Measurements from ENCODE around the gene MIA.

MIA gene

DNA sequence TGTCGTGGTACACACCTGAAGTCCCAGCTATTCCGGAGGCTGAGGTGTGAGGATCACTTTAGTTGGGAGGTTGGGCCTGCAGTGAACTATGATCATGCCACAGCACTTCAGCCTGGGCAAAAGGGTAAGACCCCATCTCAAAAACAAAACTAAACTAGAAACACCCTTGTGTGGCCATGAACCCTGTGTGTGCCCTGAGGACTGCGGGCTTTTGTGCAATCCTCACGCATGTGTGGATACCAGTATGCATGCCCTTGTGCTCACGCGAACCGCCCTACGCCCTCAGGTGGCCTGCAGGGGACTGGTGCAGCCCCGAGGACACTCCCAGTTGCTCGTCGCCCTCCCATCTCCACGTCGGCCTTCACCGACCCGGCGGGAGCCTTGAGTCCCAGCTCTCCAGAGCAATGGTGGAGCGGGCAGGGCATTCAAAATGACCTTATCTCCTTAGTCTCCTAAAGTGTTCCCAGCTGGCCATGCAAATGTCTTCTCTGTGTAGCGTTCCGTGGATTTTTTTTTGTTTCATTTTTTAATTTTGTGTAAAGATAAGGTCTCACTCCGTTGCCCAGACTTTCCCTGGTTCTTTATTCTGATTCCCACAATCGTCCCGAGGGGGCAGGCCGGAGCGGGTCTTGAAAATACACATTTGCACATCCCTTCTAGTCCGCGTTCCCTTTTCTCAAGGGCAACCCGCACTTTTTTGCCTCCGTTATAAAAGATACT lies 22.8 kb downstream of the MIA start (continued):
- TF ChIP-seq, protein P1, sequence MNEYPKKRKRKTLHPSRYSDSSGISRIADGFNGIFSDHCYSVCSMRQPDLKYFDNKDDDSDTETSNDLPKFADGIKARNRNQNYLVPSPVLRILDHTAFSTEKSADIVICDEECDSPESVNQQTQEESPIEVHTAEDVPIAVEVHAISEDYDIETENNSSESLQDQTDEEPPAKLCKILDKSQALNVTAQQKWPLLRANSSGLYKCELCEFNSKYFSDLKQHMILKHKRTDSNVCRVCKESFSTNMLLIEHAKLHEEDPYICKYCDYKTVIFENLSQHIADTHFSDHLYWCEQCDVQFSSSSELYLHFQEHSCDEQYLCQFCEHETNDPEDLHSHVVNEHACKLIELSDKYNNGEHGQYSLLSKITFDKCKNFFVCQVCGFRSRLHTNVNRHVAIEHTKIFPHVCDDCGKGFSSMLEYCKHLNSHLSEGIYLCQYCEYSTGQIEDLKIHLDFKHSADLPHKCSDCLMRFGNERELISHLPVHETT (tag by site-specific recombination; IDR thresholded peaks at IDR 0.05): no peak
- TF ChIP-seq, protein P2, sequence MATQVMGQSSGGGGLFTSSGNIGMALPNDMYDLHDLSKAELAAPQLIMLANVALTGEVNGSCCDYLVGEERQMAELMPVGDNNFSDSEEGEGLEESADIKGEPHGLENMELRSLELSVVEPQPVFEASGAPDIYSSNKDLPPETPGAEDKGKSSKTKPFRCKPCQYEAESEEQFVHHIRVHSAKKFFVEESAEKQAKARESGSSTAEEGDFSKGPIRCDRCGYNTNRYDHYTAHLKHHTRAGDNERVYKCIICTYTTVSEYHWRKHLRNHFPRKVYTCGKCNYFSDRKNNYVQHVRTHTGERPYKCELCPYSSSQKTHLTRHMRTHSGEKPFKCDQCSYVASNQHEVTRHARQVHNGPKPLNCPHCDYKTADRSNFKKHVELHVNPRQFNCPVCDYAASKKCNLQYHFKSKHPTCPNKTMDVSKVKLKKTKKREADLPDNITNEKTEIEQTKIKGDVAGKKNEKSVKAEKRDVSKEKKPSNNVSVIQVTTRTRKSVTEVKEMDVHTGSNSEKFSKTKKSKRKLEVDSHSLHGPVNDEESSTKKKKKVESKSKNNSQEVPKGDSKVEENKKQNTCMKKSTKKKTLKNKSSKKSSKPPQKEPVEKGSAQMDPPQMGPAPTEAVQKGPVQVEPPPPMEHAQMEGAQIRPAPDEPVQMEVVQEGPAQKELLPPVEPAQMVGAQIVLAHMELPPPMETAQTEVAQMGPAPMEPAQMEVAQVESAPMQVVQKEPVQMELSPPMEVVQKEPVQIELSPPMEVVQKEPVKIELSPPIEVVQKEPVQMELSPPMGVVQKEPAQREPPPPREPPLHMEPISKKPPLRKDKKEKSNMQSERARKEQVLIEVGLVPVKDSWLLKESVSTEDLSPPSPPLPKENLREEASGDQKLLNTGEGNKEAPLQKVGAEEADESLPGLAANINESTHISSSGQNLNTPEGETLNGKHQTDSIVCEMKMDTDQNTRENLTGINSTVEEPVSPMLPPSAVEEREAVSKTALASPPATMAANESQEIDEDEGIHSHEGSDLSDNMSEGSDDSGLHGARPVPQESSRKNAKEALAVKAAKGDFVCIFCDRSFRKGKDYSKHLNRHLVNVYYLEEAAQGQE (tag by site-specific recombination; IDR thresholded peaks at IDR 0.05): no peak
- no peak for TF ChIP-seq ZNF214 (tag by site-specific recombination; IDR thresholded peaks at IDR 0.05; ENCODE audit: borderline replicate concordance)
- TF ChIP-seq ZBTB17 (tag by site-specific recombination; IDR thresholded peaks at IDR 0.05): peak; percentile 95
- no peak for TF ChIP-seq ZNF114 (tag by site-specific recombination; IDR thresholded peaks at IDR 0.05)
- TF ChIP-seq, protein P3, sequence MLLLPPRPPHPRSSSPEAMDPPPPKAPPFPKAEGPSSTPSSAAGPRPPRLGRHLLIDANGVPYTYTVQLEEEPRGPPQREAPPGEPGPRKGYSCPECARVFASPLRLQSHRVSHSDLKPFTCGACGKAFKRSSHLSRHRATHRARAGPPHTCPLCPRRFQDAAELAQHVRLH (tag by site-specific recombination; IDR thresholded peaks at IDR 0.05): peak; percentile 30; the same call in 1 of the 2 replicates
- TF ChIP-seq, protein P4, sequence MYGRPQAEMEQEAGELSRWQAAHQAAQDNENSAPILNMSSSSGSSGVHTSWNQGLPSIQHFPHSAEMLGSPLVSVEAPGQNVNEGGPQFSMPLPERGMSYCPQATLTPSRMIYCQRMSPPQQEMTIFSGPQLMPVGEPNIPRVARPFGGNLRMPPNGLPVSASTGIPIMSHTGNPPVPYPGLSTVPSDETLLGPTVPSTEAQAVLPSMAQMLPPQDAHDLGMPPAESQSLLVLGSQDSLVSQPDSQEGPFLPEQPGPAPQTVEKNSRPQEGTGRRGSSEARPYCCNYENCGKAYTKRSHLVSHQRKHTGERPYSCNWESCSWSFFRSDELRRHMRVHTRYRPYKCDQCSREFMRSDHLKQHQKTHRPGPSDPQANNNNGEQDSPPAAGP (tag by site-specific recombination; IDR thresholded peaks at IDR 0.05): peak; percentile 22; the same call in 1 of the 2 replicates
- TF ChIP-seq ZBTB20 (tag by site-specific recombination; IDR thresholded peaks at IDR 0.05): peak; percentile 97
- TF ChIP-seq ZNF211 (tag by site-specific recombination; IDR thresholded peaks at IDR 0.05; ENCODE audit: low read depth): no peak
- peak; percentile 35; the same call in 1 of the 2 replicates for TF ChIP-seq ZNF24 (tag by site-specific recombination; IDR thresholded peaks at IDR 0.05)
- TF ChIP-seq ZNF174 (tag by site-specific recombination; IDR thresholded peaks at IDR 0.05): no peak
- TF ChIP-seq ZNF701 (tag by site-specific recombination; IDR thresholded peaks at IDR 0.05): no peak; the same call in 1 of the 2 replicates
- TF ChIP-seq, protein P5, sequence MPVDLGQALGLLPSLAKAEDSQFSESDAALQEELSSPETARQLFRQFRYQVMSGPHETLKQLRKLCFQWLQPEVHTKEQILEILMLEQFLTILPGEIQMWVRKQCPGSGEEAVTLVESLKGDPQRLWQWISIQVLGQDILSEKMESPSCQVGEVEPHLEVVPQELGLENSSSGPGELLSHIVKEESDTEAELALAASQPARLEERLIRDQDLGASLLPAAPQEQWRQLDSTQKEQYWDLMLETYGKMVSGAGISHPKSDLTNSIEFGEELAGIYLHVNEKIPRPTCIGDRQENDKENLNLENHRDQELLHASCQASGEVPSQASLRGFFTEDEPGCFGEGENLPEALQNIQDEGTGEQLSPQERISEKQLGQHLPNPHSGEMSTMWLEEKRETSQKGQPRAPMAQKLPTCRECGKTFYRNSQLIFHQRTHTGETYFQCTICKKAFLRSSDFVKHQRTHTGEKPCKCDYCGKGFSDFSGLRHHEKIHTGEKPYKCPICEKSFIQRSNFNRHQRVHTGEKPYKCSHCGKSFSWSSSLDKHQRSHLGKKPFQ (tag by site-specific recombination; IDR thresholded peaks at IDR 0.05): no peak
- TF ChIP-seq EGR2 (tag by site-specific recombination; IDR thresholded peaks at IDR 0.05; ENCODE audit: low read depth): no peak
- TF ChIP-seq ZNF530 (tag by site-specific recombination; IDR thresholded peaks at IDR 0.05; ENCODE audit: low read depth): no peak
- TF ChIP-seq, protein P6, sequence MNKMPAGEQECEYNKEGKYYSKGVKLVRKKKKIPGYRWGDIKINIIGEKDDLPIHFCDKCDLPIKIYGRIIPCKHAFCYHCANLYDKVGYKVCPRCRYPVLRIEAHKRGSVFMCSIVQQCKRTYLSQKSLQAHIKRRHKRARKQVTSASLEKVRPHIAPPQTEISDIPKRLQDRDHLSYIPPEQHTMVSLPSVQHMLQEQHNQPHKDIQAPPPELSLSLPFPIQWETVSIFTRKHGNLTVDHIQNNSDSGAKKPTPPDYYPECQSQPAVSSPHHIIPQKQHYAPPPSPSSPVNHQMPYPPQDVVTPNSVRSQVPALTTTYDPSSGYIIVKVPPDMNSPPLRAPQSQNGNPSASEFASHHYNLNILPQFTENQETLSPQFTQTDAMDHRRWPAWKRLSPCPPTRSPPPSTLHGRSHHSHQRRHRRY (tag by site-specific recombination; IDR thresholded peaks at IDR 0.05): no peak
- no peak for TF ChIP-seq BCL11A (tag by site-specific recombination; IDR thresholded peaks at IDR 0.05; ENCODE audit: low read depth)
- no peak for TF ChIP-seq SETDB1 (IDR thresholded peaks at IDR 0.05; ENCODE audit: insufficient read length, low read length)
- TF ChIP-seq ZNF624 (tag by site-specific recombination; IDR thresholded peaks at IDR 0.05): no peak
- 0 out of 2 replicates have a peak, but pooled peaks have one; percentile 6 for TF ChIP-seq ZNF596 (tag by site-specific recombination; IDR thresholded peaks at IDR 0.05)
- TF ChIP-seq ZNF324 (tag by site-specific recombination; IDR thresholded peaks at IDR 0.05): peak; percentile 64; the same call in 1 of the 2 replicates
- peak; percentile 80 for TF ChIP-seq ZNF501 (tag by site-specific recombination; IDR thresholded peaks at IDR 0.05)
- TF ChIP-seq, protein P7, sequence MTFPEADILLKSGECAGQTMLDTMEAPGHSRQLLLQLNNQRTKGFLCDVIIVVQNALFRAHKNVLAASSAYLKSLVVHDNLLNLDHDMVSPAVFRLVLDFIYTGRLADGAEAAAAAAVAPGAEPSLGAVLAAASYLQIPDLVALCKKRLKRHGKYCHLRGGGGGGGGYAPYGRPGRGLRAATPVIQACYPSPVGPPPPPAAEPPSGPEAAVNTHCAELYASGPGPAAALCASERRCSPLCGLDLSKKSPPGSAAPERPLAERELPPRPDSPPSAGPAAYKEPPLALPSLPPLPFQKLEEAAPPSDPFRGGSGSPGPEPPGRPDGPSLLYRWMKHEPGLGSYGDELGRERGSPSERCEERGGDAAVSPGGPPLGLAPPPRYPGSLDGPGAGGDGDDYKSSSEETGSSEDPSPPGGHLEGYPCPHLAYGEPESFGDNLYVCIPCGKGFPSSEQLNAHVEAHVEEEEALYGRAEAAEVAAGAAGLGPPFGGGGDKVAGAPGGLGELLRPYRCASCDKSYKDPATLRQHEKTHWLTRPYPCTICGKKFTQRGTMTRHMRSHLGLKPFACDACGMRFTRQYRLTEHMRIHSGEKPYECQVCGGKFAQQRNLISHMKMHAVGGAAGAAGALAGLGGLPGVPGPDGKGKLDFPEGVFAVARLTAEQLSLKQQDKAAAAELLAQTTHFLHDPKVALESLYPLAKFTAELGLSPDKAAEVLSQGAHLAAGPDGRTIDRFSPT (tag by site-specific recombination; IDR thresholded peaks at IDR 0.05): peak; percentile 73
- no peak; the same call in 1 of the 2 replicates for TF ChIP-seq ZNF664 (tag by site-specific recombination; IDR thresholded peaks at IDR 0.05)
- peak; percentile 59; the same call in 1 of the 2 replicates for TF ChIP-seq ZNF394 (tag by site-specific recombination; IDR thresholded peaks at IDR 0.05; ENCODE audit: borderline replicate concordance)
- TF ChIP-seq BCL11B (tag by site-specific recombination; IDR thresholded peaks at IDR 0.05; ENCODE audit: low read depth): no peak
- TF ChIP-seq IKZF3 (tag by site-specific recombination; IDR thresholded peaks at IDR 0.05): no peak
- no peak for TF ChIP-seq ZNF37A (tag by site-specific recombination; IDR thresholded peaks at IDR 0.05)
- TF ChIP-seq ZNF133 (tag by site-specific recombination; IDR thresholded peaks at IDR 0.05): no peak
